Glutamatergic neuron (in vitro differentiated cells): ENCODE results near the gene TTI1. TPM values are rescaled to one million over a fixed set of nuclear protein-coding genes. Genes with fewer than 3 reads are reported as not detected.
A peak's percentile ranks its signal among the peaks of the same experiment; 100 is the strongest.

Experiments used
- DNase-seq: peaks from one replicate; pipeline ENCODE4 v3.0.0; 2022
- H3K27ac Mint-ChIP-seq: one replicate; pipeline ENCODE4 v1.8.0; 2020; ENCODE audit warnings: mild to moderate bottlenecking, mixed read lengths, inconsistent platforms; ENCODE audit not compliant: unreplicated experiment
- H3K27me3 Mint-ChIP-seq: one replicate; pipeline ENCODE4 v1.8.0; 2020; ENCODE audit warnings: mild to moderate bottlenecking, moderate library complexity, mixed read lengths, inconsistent platforms; ENCODE audit not compliant: unreplicated experiment
- H3K36me3 Mint-ChIP-seq: one replicate; pipeline ENCODE4 v1.8.0; 2020; ENCODE audit warnings: mild to moderate bottlenecking, mixed read lengths, inconsistent platforms; ENCODE audit not compliant: unreplicated experiment
- H3K4me1 Mint-ChIP-seq: one replicate; pipeline ENCODE4 v1.8.0; 2020; ENCODE audit warnings: mild to moderate bottlenecking, low read depth, mixed read lengths, inconsistent platforms; ENCODE audit not compliant: unreplicated experiment
- H3K4me3 Mint-ChIP-seq: one replicate; pipeline ENCODE4 v1.8.0; 2020; ENCODE audit warnings: mild to moderate bottlenecking, mixed read lengths, inconsistent platforms; ENCODE audit not compliant: unreplicated experiment
- H3K9me3 Mint-ChIP-seq: one replicate; pipeline ENCODE4 v1.8.0; 2020; ENCODE audit warnings: mild to moderate bottlenecking, moderate library complexity, mixed read lengths, inconsistent platforms; ENCODE audit not compliant: unreplicated experiment
- total RNA-seq: library from RNA; stranded (reverse); fragmentation: NEBNext Ultra II Directional; extraction: Animal tissue kit (Norgen Biotek cat#: 25700); gene quantifications from one replicate; pipeline ENCODE4 v1.2.1, GENCODE V29; 2021; ENCODE audit not compliant: unreplicated experiment
- TF ChIP-seq, protein P1 (sequence below): fragments of 200-600 bp; sonication (generic); IDR thresholded peaks from one replicate; pipeline ENCODE4 v1.5.0; 2021; ENCODE audit not compliant: partially characterized antibody, unreplicated experiment

Gene TTI1
- total RNA-seq, 1 donor from 2014 or later: 22.9 TPM

GRCh38 chr20:38034961-38035360, 1.7 kb upstream of the TTI1 start:
- Mint-ChIP-seq H3K4me1 (peaks cover 14% of the 10 kb centered on the region), H3K36me3 (no peaks in the 10 kb centered on the region), H3K4me3 (peak overlapping the region; percentile 98), H3K27me3 (no peaks in the 10 kb centered on the region), H3K9me3 (peaks cover 6% of the 10 kb centered on the region), H3K27ac (peak overlapping the region; percentile 97)
- TF ChIP-seq, protein P1, sequence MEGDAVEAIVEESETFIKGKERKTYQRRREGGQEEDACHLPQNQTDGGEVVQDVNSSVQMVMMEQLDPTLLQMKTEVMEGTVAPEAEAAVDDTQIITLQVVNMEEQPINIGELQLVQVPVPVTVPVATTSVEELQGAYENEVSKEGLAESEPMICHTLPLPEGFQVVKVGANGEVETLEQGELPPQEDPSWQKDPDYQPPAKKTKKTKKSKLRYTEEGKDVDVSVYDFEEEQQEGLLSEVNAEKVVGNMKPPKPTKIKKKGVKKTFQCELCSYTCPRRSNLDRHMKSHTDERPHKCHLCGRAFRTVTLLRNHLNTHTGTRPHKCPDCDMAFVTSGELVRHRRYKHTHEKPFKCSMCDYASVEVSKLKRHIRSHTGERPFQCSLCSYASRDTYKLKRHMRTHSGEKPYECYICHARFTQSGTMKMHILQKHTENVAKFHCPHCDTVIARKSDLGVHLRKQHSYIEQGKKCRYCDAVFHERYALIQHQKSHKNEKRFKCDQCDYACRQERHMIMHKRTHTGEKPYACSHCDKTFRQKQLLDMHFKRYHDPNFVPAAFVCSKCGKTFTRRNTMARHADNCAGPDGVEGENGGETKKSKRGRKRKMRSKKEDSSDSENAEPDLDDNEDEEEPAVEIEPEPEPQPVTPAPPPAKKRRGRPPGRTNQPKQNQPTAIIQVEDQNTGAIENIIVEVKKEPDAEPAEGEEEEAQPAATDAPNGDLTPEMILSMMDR: no peak
- DNase-seq: no peak

DNA sequence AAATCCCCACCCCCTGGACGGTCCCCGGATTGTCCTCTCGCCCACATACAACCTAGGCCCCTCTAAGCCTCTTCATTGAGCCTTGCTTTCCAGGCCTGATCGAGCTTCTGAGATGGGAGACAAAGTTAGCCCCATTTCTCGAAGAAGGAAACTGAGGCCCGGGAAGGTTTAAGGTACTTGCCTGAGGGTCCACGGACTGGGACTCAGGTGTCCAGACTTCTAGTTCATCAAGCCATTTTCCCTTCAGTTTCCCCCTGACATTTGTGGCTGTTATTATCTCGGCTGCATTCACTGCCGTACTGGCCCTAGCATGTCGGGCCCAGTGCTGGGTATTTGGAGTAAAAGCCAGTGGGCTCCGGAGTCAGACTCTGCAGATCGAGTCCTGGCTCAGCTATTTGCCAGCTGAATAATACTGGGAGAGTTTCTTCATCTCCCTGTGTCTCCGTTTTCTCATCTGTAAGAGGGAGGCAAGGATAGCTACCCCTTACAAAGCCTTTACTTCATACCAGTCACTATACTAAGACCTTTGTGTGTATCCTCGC, 923 bp upstream of the TTI1 start:
- H3K27ac Mint-ChIP-seq: peak overlapping the region; percentile 97
- H3K36me3 Mint-ChIP-seq: no peaks in the 10 kb centered on the region
- no peaks in the 10 kb centered on the region for H3K27me3 Mint-ChIP-seq
- peak overlapping the region; percentile 98 for H3K4me3 Mint-ChIP-seq
- peaks cover 6% of the 10 kb centered on the region for H3K9me3 Mint-ChIP-seq
- no peak for DNase-seq
- H3K4me1 Mint-ChIP-seq: peaks cover 14% of the 10 kb centered on the region
- TF ChIP-seq, protein P1: no peak

DNA sequence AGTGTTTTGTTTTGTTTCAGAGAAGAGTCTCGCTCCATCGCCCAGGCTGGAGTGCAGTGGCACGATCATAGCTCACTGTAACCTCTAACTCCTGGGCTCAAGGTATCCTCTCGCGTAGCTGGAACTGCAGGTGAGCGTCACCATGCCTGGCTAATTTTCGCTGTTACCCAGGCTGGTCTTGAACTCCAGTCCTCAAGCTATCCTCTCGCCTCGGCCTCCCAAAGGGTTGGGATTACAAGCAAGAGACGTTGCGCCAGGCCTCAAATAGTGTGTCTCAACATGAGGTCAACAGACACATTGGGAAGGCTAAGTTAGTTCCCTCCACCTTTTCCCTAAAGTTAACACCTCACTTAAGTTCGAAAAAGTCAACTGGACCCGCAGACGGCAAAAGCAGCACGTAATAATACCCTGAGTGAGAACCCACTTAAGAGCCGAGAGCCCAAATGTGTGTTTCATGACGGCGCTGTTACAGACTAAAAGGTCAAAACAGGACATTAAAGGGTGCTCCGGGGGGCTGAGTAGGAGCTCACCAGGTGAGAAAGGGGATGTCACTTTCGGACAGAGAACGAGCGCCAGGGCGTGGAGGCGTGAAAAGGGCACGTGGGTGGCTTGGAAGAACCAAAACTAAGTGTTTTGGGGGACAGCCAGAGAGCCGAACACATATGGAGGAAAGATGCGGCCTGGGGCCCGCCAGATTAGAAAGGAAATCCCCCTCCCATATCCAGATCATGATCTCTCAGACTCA, 499 bp downstream of the TTI1 start:
- Mint-ChIP-seq H3K36me3 (no peaks in the 10 kb centered on the region), H3K27ac (peak overlapping the region; percentile 97), H3K4me3 (peak overlapping the region; percentile 98), H3K9me3 (peaks cover 6% of the 10 kb centered on the region), H3K4me1 (peaks cover 14% of the 10 kb centered on the region), H3K27me3 (peaks cover 2% of the 10 kb centered on the region)
- DNase-seq: no peak
- TF ChIP-seq, protein P1: no peak

- Mint-ChIP-seq H3K27me3 (peaks cover 2% of the 10 kb centered on the region), H3K4me3 (peak overlapping the region; percentile 98), H3K27ac (peak overlapping the region; percentile 8), H3K36me3 (no peaks in the 10 kb centered on the region), H3K9me3 (peaks cover 6% of the 10 kb centered on the region), H3K4me1 (peaks cover 9% of the 10 kb centered on the region)
- TF ChIP-seq, protein P1: no peak
- no peak for DNase-seq
Measured at GRCh38 chr20:38031957-38032356, 1.3 kb downstream of the TTI1 start.

DNA sequence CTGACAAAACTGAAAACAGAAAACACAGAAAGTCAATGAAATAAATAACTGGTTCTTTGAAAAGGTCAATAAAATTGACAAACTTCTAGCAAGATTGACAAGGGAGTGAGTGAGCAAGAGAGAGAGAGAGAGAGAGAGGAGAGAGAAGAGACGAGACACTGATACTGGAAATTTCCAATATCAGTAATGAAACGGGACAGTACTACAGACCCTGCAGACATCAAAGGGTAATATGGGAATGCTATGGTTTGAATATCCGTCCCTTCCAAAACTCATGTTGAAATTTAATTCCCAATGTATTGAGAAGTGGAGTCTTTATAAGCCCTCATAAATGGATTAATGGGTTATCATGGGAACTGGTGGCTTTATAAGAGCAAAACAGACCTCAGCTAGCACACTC, 3.8 kb downstream of the TTI1 start:
- TF ChIP-seq, protein P1: no peak
- peaks cover 6% of the 10 kb centered on the region for H3K9me3 Mint-ChIP-seq
- DNase-seq: no peak
- H3K27ac Mint-ChIP-seq: no peak overlapping the region
- peaks cover 4% of the 10 kb centered on the region for H3K27me3 Mint-ChIP-seq
- H3K36me3 Mint-ChIP-seq: no peaks in the 10 kb centered on the region
- peaks cover 4% of the 10 kb centered on the region for H3K4me1 Mint-ChIP-seq
- H3K4me3 Mint-ChIP-seq: no peak overlapping the region
